Retina (tissue), 1 donor: Measurements from ENCODE around the gene DESI2.
"Not testable (repeated sequence)": the region's sequence is repeated elsewhere in the genome, so short reads cannot be mapped to it uniquely, and the experiment has no call there.

Experiments used
- DNase-seq: peaks from one replicate; pipeline ENCODE4 v3.0.0-alpha.2; 2016

DESI2 gene

GRCh38 chr1:244655186-244655585 is 2.3 kb downstream of the DESI2 start:
- no peak for DNase-seq

- DNase-seq = no peak
These were observed 4.5 kb downstream of the DESI2 start for GRCh38 chr1:244657421-244657820.

GRCh38 chr1:244659694-244660093 is 6.8 kb downstream of the DESI2 start:
- DNase-seq = no peak

GRCh38 chr1:244660595-244660994 is 7.7 kb downstream of the DESI2 start:
- DNase-seq = no peak

GRCh38 chr1:244661569-244662312 is 8.8 kb downstream of the DESI2 start:
- not testable (repeated sequence) for DNase-seq

- no peak for DNase-seq
These were observed 9.7 kb downstream of the DESI2 start for GRCh38 chr1:244662599-244662998.

GRCh38 chr1:244664353-244664752 is 11.4 kb downstream of the DESI2 start:
- DNase-seq = no peak

- DNase-seq = no peak
These were observed 12.9 kb downstream of the DESI2 start for GRCh38 chr1:244665771-244666217.

- not testable (repeated sequence) for DNase-seq
These were observed 13.9 kb downstream of the DESI2 start for GRCh38 chr1:244666672-244667418.

GRCh38 chr1:244667797-244668196 is 14.9 kb downstream of the DESI2 start:
- DNase-seq = no peak

GRCh38 chr1:244672946-244673682 is 20.2 kb downstream of the DESI2 start:
- DNase-seq = no peak

- DNase-seq = no peak
These were observed 21.5 kb downstream of the DESI2 start for GRCh38 chr1:244674446-244674845.

GRCh38 chr1:244675167-244675566 is 22.2 kb downstream of the DESI2 start:
- DNase-seq = no peak

- DNase-seq = no peak
These were observed 25.8 kb downstream of the DESI2 start for GRCh38 chr1:244678697-244679096.

- no peak for DNase-seq
These were observed 27.7 kb downstream of the DESI2 start for GRCh38 chr1:244680667-244681066.

GRCh38 chr1:244682087-244682486 is 29.2 kb downstream of the DESI2 start:
- not testable (repeated sequence) for DNase-seq

- no peak for DNase-seq
These were observed 43.0 kb downstream of the DESI2 start for GRCh38 chr1:244695937-244696336.

- no peak for DNase-seq
These were observed 46.8 kb downstream of the DESI2 start for GRCh38 chr1:244699741-244700140.

GRCh38 chr1:244700808-244701207 is 47.9 kb downstream of the DESI2 start:
- DNase-seq = no peak

GRCh38 chr1:244702620-244703019 is 49.7 kb downstream of the DESI2 start:
- no peak for DNase-seq

- DNase-seq = no peak
These were observed 51.2 kb downstream of the DESI2 start for GRCh38 chr1:244704107-244704506.

GRCh38 chr1:244705261-244706234 is 52.6 kb downstream of the DESI2 start:
- DNase-seq = no peak
